Spleen (tissue), 11 donors: ENCODE data around the gene AFAP1. TPM values are rescaled to one million over a fixed set of nuclear protein-coding genes. Genes with fewer than 3 reads are reported as not detected.
"Not testable (repeated sequence)": the region's sequence is repeated elsewhere in the genome, so short reads cannot be mapped to it uniquely, and the experiment has no call there.

Source experiments
- DNase-seq: peaks from one replicate; pipeline ENCODE4 v3.0.0-alpha.2; 2020
- H3K27ac ChIP-seq, 8 donors: fragments of 200-600 bp; sonication (generic) in 7 of 8; 1 replicate in 4 of 8; 2 replicates in 4 of 8; pipeline versions ENCODE4 v1.5.0 to v1.8.0; 2016 to 2021; ENCODE audit warnings: inconsistent platforms in 4 of 8, mild to moderate bottlenecking in 4 of 8, moderate library complexity in 1 of 8
- H3K27me3 ChIP-seq, 7 donors: fragments of 200-600 bp; sonication (generic) in 6 of 7; replicated peaks in 1 of 7; 1 replicate in 4 of 7; 2 replicates in 3 of 7; pipeline versions ENCODE4 v1.5.0 to v1.8.0; 2016 to 2021; ENCODE audit warnings: inconsistent platforms in 3 of 7, mild to moderate bottlenecking in 1 of 7
- H3K36me3 ChIP-seq, 6 donors: fragments of 200-600 bp; sonication (generic) in 5 of 6; 1 replicate in 4 of 6; 2 replicates in 2 of 6; pipeline versions ENCODE4 v1.5.0 to v1.8.0; 2016 to 2021; ENCODE audit warnings: inconsistent platforms in 2 of 6
- H3K4me1 ChIP-seq, 6 donors: fragments of 200-600 bp; sonication (generic) in 5 of 6; 1 replicate in 3 of 6; 2 replicates in 3 of 6; pipeline versions ENCODE4 v1.5.0 to v1.8.0; 2016 to 2021; ENCODE audit warnings: inconsistent platforms in 3 of 6
- H3K4me3 ChIP-seq, 8 donors: fragments of 200-600 bp; sonication (generic) in 7 of 8; 1 replicate in 4 of 8; 2 replicates in 4 of 8; pipeline versions ENCODE4 v1.5.0 to v1.8.0; 2016 to 2021; ENCODE audit warnings: inconsistent platforms in 4 of 8, mild to moderate bottlenecking in 4 of 8, moderate library complexity in 2 of 8
- H3K9me3 ChIP-seq, 8 donors: fragments of 200-600 bp; sonication (generic) in 7 of 8; 1 replicate in 4 of 8; 2 replicates in 4 of 8; pipeline versions ENCODE4 v1.5.0 to v1.8.0; 2016 to 2021; ENCODE audit warnings: inconsistent platforms in 4 of 8
- CTCF ChIP-seq, 11 experiments: fragments of 200-600 bp in 7 of 11; fragments of 450-650 bp in 4 of 11; sonication (generic) in 4 of 11; IDR thresholded peaks in 8 of 11; conservative IDR thresholded peaks in 3 of 11; 1 replicate in 7 of 11; 2 replicates in 4 of 11; pipeline versions ENCODE4 v1.4.0 to v1.8.0; 2016 to 2021; ENCODE audit warnings: antibody characterized with exemption in 11 of 11, inconsistent platforms in 4 of 11, mild to moderate bottlenecking in 1 of 11
- POLR2A ChIP-seq, 3 donors: fragments of 450-650 bp; IDR thresholded peaks; one replicate each; pipeline ENCODE4 v1.5.1; 2017; ENCODE audit warnings: antibody characterized with exemption in 3 of 3, mild to moderate bottlenecking in 1 of 3
- POLR2AphosphoS5 ChIP-seq, 3 donors: sonication (generic); formaldehyde crosslinking; IDR thresholded peaks; one replicate each; pipeline ENCODE4 v1.5.1; 2017; ENCODE audit warnings: antibody characterized with exemption in 3 of 3
- WGBS, 5 donors: extraction: QIAGEN DNeasy Blood & Tissue Kit in 3 of 5; methylation state at CpG; one replicate each; pipeline versions ENCODE4 v1.1.5 to v1.1.7; 2013 to 2018; 5-methylcytosine and 5-hydroxymethylcytosine counted together
- intact Hi-C: fragments of 100-400 bp; cut with DNase I; formaldehyde crosslinking; loops from one replicate; pipeline ENCODE4 v1.15.0; 2023; ENCODE audit warnings: low total_unique reads
- polyA plus RNA-seq, 3 donors: library from polyadenylated mRNA; stranded (reverse); fragments of 200-250 nt; gene quantifications; one replicate each; pipeline ENCODE4 v1.2.1, GENCODE V29; 2013
- total RNA-seq, 7 donors: library from RNA; depleted of rRNA in 3 of 7; stranded (reverse); fragments of >200 nt in 3 of 7; fragmentation: NEBNext Ultra II Directional in 4 of 7; extraction: Animal tissue kit (Norgen Biotek cat#: 25700) in 4 of 7; gene quantifications; one replicate each; pipeline versions ENCODE4 v1.1.0 to v1.2.1, GENCODE V29; 2016 to 2021
- donor health status: healthy with polysubstance abuse.
- donor health status: DM: no; HTN: no; CAD: no; lungs with moderate emphysema.
- donor health status: DM: no; HTN: no; CAD: no.
- donor health status: Bipolar disorder and iron deficiency.
- donor health status: healthy.
- donor health status: DM: no; HTN: no; CAD: no.
- donor health status: DM: yes; HTN: yes; CAD: no.

AFAP1 gene
- total and polyA plus RNA-seq, 10 donors = 1.6 to 29.2 (median 12.1) TPM

DNA sequence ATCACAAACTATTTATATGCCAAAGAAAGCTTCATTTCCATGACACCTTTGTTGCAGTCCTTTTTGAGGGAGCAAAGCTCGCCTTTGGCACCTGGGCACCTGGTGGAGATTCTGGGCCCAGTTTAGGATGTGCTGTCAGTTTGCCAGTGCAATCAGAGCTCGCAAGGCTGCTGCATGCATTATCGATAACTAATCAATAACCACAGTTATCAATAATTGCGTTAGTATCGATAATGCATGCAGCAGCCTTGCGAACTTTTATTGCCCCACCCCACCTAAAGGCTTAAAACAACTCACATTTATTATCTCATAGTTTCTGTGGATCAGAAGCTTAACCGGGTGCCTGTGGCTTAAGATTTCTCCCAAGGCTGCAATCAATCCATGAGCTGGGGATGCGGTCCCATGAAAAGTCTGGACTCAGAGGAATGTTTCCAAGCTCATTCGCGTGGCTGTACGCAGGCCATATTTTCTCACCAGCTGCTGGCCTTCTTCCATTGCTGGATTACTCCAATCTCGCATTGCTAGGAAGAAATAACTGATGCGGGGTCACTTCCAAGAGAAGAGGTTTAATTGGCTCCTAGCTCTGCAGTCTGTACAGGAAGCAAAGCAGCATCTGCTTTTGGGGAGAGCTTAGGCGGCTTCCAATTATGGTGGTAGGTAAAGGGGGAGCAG is 6.2 kb upstream of the AFAP1 start:
- Histone ChIP-seq H3K36me3 (no peaks in the 10 kb centered on the region), H3K9me3 (no peaks in the 10 kb centered on the region), H3K27ac (no peak overlapping the region), H3K4me3 (no peak overlapping the region), H3K27me3 (peaks cover 0 to 4% (median 0%) of the 10 kb centered on the region in 7 donors), H3K4me1 (no peaks in the 10 kb centered on the region)
- DNase-seq = peak; percentile 13
- TF ChIP-seq POLR2A (IDR thresholded peaks at IDR 0.05) = no peak
- TF ChIP-seq POLR2AphosphoS5 (IDR thresholded peaks at IDR 0.05) = no peak
- TF ChIP-seq CTCF (IDR thresholded peaks at IDR 0.05 in 8 of 11, conservative IDR thresholded peaks at IDR 0.05 in 3 of 11) = no peak
- intact Hi-C loops = no loop called here
- WGBS, 5 donors = 86 to 94% (median 93%) methylated on average over 13 to 14 of the region's 14 CpGs

DNA sequence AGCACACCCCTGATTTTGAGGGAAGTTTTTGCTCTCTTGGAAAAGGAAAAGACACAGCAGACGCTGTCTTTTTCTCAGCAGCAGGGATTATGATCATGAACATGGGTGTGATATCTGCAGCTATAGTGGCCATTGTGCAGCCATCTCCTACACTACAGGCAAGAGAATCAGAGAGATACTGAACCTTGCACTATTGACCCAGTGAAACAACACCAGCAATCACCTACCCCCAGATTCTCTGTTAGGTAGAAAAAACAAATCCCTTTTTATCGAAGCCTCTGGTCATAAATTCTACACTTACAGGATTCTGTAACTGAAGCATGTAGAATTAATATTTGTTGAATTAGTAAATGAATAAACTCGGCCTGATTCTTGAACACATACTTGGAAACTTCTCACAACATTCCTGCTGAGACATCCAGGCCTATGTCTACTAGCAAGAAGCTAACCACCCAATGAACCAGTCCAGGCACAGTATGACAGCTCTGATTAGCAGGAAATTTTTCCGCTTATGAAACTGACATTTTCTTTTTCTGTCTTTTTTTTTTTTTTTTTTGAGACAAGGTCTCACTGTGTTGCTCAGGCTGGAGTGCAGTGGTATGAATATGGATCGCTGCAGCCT is 5.0 kb upstream of the AFAP1 start:
- Histone ChIP-seq H3K36me3 (no peaks in the 10 kb centered on the region), H3K27ac (no peak overlapping the region), H3K27me3 (peaks cover 0 to 12% (median 4%) of the 10 kb centered on the region in 7 donors), H3K4me3 (no peak overlapping the region), H3K4me1 (peaks cover 0 to 7% (median 5%) of the 10 kb centered on the region in 6 donors), H3K9me3 (no peaks in the 10 kb centered on the region)
- 84 to 95% (median 89%) methylated on average over 5 of the region's 5 CpGs for WGBS, 5 donors
- TF ChIP-seq POLR2A (IDR thresholded peaks at IDR 0.05) (no peak), POLR2AphosphoS5 (IDR thresholded peaks at IDR 0.05) (no peak), CTCF (IDR thresholded peaks at IDR 0.05 in 8 of 11, conservative IDR thresholded peaks at IDR 0.05 in 3 of 11) (no peak)
- intact Hi-C loops = no loop called here
- DNase-seq = no peak

DNA sequence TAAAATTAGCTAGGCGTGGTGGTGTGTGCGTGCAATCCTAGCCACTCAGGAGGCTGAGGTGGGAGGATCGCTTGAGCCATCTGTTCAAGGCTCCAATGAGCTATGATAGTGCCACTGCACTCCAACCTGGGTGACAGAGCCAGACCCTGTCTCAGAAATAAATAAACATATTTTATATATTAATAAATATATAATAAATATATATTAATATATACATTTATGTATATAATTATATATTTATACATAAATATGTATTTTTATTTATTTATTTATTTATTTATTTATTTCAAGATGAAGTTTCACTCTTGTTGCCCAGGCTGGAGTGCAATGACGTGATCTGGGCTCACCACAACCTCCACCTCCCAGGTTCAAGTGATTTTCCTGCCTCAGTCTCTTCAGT is 4.0 kb upstream of the AFAP1 start:
- H3K4me3 ChIP-seq, H3K9me3 ChIP-seq, H3K36me3 ChIP-seq, DNase-seq, intact Hi-C loops, H3K27ac ChIP-seq: not testable (repeated sequence)
- H3K27me3 ChIP-seq = peaks cover 0 to 23% (median 14%) of the 10 kb centered on the region in 7 donors
- peaks cover 0 to 16% (median 12%) of the 10 kb centered on the region in 6 donors for H3K4me1 ChIP-seq
- WGBS, 5 donors = 88 to 98% (median 93%) methylated on average over 4 of the region's 4 CpGs

DNA sequence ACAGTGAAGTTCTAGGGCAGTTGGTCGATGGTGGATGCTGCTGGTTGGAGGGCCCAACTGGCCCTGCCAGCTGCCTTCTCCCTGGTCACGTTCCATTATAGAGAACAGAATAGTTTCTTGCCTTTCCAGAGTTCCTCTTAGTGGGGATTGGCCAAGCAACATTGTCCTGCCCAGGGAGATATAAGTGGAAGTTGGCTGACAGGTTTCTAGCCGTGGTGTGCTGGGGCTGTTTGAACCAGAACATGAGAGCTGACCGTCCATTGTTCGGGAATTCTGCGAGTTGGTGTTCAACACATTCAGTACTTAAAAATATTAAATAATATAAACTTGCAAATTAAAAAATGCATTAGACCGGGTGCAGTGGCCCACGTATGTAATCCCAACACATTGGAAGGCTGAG is 3.5 kb upstream of the AFAP1 start:
- WGBS, 5 donors = 80 to 87% (median 81%) methylated on average over 8 of the region's 8 CpGs
- TF ChIP-seq CTCF (IDR thresholded peaks at IDR 0.05 in 8 of 11, conservative IDR thresholded peaks at IDR 0.05 in 3 of 11) = no peak
- no peak for TF ChIP-seq POLR2A (IDR thresholded peaks at IDR 0.05)
- no peak for TF ChIP-seq POLR2AphosphoS5 (IDR thresholded peaks at IDR 0.05)
- H3K4me3 ChIP-seq = no peak overlapping the region
- H3K36me3 ChIP-seq = no peaks in the 10 kb centered on the region
- intact Hi-C loops = no loop called here
- no peaks in the 10 kb centered on the region for H3K9me3 ChIP-seq
- peaks cover 0 to 27% (median 19%) of the 10 kb centered on the region in 7 donors for H3K27me3 ChIP-seq
- peaks cover 0 to 21% (median 17%) of the 10 kb centered on the region in 6 donors for H3K4me1 ChIP-seq
- H3K27ac ChIP-seq = no peak overlapping the region
- no peak for DNase-seq
